ENCODE results near the gene QKI.
A peak's percentile ranks its signal among the peaks of the same experiment; 100 is the strongest.
"Not testable (repeated sequence)": the region's sequence is repeated elsewhere in the genome, so short reads cannot be mapped to it uniquely, and the experiment has no call there.

Gene QKI

GRCh38 chr6:163444077-163444476 is 29.6 kb downstream of the QKI start:
- no peak for FAIRE-seq

GRCh38 chr6:163446549-163446948 is 32.0 kb downstream of the QKI start:
- no peak for FAIRE-seq

- no peak for FAIRE-seq
Measured at GRCh38 chr6:163449076-163449475, 34.6 kb downstream of the QKI start.

GRCh38 chr6:163454425-163454824 is 39.9 kb downstream of the QKI start:
- FAIRE-seq: no peak

DNA sequence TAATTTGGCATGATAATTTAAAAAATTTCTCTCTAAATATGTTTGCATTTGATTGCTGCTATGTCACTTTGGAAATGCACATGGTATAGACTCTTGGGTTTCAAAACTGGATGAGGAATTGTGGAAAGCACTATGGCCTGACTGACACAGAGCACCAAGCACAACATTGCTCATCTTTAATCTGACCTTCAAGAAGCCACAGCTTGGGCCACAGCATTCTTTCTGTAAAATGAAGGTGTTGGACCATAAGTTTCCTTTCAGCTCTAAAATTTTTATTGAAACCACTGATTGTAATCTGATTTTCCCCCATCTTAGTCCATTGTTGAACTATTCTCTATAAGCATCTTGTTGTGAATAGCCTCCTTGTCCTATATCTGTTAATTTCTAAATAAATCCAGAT is 41.0 kb downstream of the QKI start:
- FAIRE-seq: no peak

- FAIRE-seq: no peak
Measured at GRCh38 chr6:163457637-163458561, 43.4 kb downstream of the QKI start.

DNA sequence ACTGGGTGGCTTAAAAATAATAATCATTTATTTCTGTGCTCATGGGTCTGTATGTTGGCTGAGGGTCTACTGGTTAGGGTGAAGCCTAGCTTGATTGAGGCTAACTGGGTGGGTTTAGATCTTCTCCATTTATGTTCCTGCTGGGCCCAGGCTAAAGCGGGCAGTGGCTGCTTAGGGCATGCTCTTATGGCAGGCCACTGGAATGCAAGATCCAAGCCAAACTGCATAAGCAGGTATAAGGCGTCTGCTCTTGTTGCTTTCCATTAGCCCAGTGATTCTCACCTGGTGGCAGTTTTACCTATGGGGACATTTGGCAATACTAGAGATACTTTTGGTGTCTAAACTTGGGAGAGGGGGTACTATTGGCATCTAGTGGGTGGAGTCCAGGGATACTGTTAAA is 44.5 kb downstream of the QKI start:
- FAIRE-seq: no peak

GRCh38 chr6:163459536-163459935 is 45.0 kb downstream of the QKI start:
- FAIRE-seq: no peak

DNA sequence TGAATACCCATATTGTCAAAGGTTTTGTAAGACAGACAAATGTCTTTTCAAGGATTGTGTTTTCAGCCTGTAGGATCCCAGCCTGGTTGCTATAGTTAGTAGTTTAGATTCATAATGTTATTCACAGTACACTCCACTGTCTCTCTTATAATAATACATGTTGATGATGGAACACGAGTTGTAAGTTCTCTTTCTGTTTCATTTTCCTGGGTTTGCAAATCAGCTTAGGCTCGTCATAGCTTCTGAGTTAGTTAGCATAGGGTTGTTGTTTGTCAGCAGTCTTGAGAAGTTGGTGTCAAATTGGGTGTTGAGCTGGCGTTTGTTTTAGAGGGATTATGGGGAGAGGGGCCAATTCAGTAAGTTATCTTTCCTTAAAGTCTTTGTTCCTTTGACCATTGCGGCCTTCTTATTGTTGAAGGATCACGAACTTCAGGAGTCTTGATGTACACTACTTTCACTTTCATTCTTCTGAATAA is 45.8 kb downstream of the QKI start:
- FAIRE-seq: no peak

- no peak for FAIRE-seq
Measured at GRCh38 chr6:163461696-163462095, 47.2 kb downstream of the QKI start.

DNA sequence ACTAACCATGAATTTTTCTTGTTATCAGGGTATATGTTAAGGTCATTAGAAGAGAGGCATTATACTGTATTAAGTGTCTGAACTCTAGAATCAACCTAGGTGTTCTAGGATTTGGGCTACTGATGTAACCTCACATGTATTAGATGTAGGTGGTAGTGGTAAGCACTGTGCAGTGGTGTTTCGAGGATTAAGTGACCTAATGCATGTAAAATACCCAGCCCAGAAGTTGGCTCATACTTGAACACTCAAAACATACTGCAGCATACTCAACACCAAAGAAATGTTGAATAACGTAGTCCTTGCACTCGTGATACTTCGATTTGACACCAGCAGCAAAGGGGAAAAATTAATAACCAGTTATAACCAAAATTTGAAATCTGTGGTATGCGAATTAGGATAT is 48.7 kb downstream of the QKI start:
- no peak for FAIRE-seq

GRCh38 chr6:163463795-163464194 is 49.3 kb downstream of the QKI start:
- no peak for FAIRE-seq

GRCh38 chr6:163466839-163467390 is 52.4 kb downstream of the QKI start:
- peak; percentile 25 for FAIRE-seq

GRCh38 chr6:163468738-163469137 is 54.2 kb downstream of the QKI start:
- no peak for FAIRE-seq

- no peak for FAIRE-seq
Measured at GRCh38 chr6:163469459-163469985, 55.0 kb downstream of the QKI start.

DNA sequence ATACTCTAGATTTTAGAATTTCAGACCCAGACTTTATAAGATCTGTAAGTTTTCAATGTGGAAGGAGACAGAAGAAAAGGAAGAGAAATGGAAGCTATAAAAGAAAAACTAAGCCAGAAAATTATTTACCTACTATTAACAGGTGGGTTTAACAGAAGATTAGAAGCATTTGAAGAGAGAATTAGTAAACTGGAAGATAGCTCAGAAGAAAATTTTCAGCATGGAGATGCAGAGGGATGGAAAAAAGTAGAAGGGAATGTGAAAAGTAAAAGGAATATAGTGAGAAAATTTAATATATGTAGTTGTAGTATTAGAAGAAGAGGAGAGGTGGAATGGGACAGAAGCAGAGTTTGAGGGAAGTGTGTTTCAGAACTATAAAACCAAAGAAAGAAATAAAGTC is 56.1 kb downstream of the QKI start:
- no peak for FAIRE-seq

GRCh38 chr6:163474581-163474980 is 60.1 kb downstream of the QKI start:
- no peak for FAIRE-seq

- FAIRE-seq: not testable (repeated sequence)
Measured at GRCh38 chr6:163476946-163477345, 62.4 kb downstream of the QKI start.

- FAIRE-seq: no peak
Measured at GRCh38 chr6:163483107-163483506, 68.6 kb downstream of the QKI start.

- FAIRE-seq: no peak
Measured at GRCh38 chr6:163485388-163485851, 70.9 kb downstream of the QKI start.

DNA sequence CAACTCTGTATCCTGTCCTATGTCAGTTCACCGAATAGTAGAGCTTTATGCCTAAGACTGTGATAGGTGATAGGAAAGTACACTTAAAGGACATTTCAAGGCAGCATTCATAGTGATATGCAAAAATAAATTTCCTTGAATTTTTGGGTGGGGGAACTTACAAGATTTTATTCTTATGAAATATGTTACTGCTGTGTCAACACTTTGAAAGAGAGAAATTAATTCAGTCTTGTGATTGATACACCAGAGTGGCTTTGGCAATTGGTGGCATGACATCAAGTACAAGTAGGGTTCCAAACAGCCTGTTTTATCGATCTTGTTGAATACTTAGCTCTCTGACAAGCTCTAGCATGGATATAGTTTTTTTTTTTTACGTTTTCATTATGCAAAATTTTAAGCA is 72.3 kb downstream of the QKI start:
- FAIRE-seq: no peak

GRCh38 chr6:163487606-163488005 is 73.1 kb downstream of the QKI start:
- FAIRE-seq: no peak

DNA sequence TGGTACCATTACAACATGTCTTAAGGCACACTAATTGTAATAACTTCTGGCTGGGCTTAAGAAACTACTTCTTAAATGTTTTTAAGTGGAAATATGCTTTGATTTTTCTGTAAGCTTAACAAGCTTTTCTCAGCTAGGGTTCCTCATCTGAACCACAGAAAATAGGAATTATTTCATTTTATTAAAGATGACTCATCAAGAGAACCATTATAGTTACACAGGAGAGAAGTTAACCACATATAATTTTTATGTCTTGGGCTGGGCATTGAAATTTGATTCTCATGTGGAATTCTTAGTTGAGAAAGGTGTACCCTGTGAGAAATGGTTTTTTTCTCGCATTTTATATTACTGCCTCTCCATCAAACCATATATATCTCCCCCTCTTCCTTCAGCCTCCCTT is 75.1 kb downstream of the QKI start:
- FAIRE-seq: no peak
